HEK293 (cell line): Measurements from ENCODE around the gene SYNPR.
A peak's percentile ranks its signal among the peaks of the same experiment; 100 is the strongest.

Experiments
- CTCF ChIA-PET: fragments of 350-600 bp; formaldehyde crosslinking; extraction: SDS; loops from one replicate; lab custom pipeline; 2021; ENCODE audit warnings: antibody characterized with exemption; lab: Yijun Ruan, JAX
- POLR2A ChIA-PET: fragments of 300-600 bp; formaldehyde crosslinking; extraction: SDS; loops from one replicate; lab custom pipeline; 2020; ENCODE audit warnings: antibody characterized with exemption, inconsistent platforms; lab: Yijun Ruan, JAX
- H3K27ac ChIP-seq: fragments of 200-500 bp; sonication (Bioruptor generic); 2 replicates; pipeline ENCODE4 v1.5.1; 2014; ENCODE audit warnings: low read depth, low read length, control low read depth, inconsistent platforms; ENCODE audit errors: extremely low read depth
- H3K36me3 ChIP-seq, 2 experiments: fragments of 200-500 bp in 1 of 2; sonication (Bioruptor generic) in 1 of 2; 1 replicate in 1 of 2; 2 replicates in 1 of 2; pipeline ENCODE4 v1.5.1; 2014 to 2017; ENCODE audit warnings: inconsistent platforms in 2 of 2, low read length in 2 of 2; ENCODE audit not compliant: control insufficient read depth in 2 of 2, insufficient read depth in 1 of 2
- H3K4me1 ChIP-seq: fragments of 200-500 bp; sonication (Bioruptor generic); 2 replicates; pipeline ENCODE4 v1.5.1; 2014; ENCODE audit warnings: mild to moderate bottlenecking, low read length, inconsistent platforms; ENCODE audit not compliant: control insufficient read depth, insufficient read depth
- H3K4me3 ChIP-seq: 2 replicates; pipeline ENCODE4 v1.5.1; 2011; ENCODE audit warnings: low read depth, mild to moderate bottlenecking, control low read depth, low read length, moderate library complexity
- H3K9me3 ChIP-seq: fragments of 200-500 bp; sonication (Bioruptor generic); 2 replicates; pipeline ENCODE4 v1.5.1; 2014; ENCODE audit warnings: low read depth, low read length, inconsistent platforms; ENCODE audit not compliant: control insufficient read depth, insufficient read depth
- EGR2 ChIP-seq: fragments of 450-650 bp; formaldehyde crosslinking; IDR thresholded peaks from 2 replicates; pipeline ENCODE4 v1.5.1; 2016; ENCODE audit warnings: low read depth, missing biosample characterization, missing genetic modification characterization
- GLI4 ChIP-seq: fragments of 450-650 bp; formaldehyde crosslinking; IDR thresholded peaks from 2 replicates; pipeline ENCODE4 v1.5.1; 2016; ENCODE audit warnings: missing biosample characterization, missing genetic modification characterization
- KLF10 ChIP-seq: fragments of 450-650 bp; IDR thresholded peaks from 2 replicates; pipeline ENCODE4 v1.5.1; 2018; ENCODE audit warnings: missing biosample characterization, mild to moderate bottlenecking, missing genetic modification characterization
- RBAK ChIP-seq: fragments of 450-650 bp; formaldehyde crosslinking; IDR thresholded peaks from 2 replicates; pipeline ENCODE4 v1.5.1; 2016; ENCODE audit warnings: missing biosample characterization, missing genetic modification characterization
- ZBTB21 ChIP-seq: fragments of 450-650 bp; formaldehyde crosslinking; IDR thresholded peaks from 2 replicates; pipeline ENCODE4 v1.5.1; 2017; ENCODE audit warnings: missing biosample characterization, missing genetic modification characterization
- ZNF341 ChIP-seq: fragments of 450-650 bp; formaldehyde crosslinking; IDR thresholded peaks from 2 replicates; pipeline ENCODE4; 2016; ENCODE audit warnings: low read depth, missing biosample characterization, missing genetic modification characterization
- ZNF354C ChIP-seq: fragments of 450-650 bp; formaldehyde crosslinking; IDR thresholded peaks from 2 replicates; pipeline ENCODE4 v1.5.1; 2016; ENCODE audit warnings: missing biosample characterization, missing genetic modification characterization, low read depth, borderline replicate concordance
- TF ChIP-seq, protein P1 (sequence below): fragments of 450-650 bp; formaldehyde crosslinking; IDR thresholded peaks from 2 replicates; pipeline ENCODE4 v1.5.1; 2016; ENCODE audit warnings: missing biosample characterization, missing genetic modification characterization, low read depth
- TF ChIP-seq, protein P2 (sequence below): fragments of 450-650 bp; formaldehyde crosslinking; conservative IDR thresholded peaks from 2 replicates; pipeline ENCODE4 v1.5.1; 2016; ENCODE audit warnings: low read depth, missing biosample characterization, missing genetic modification characterization
- TF ChIP-seq, protein P3 (sequence below): fragments of 450-650 bp; formaldehyde crosslinking; IDR thresholded peaks from 2 replicates; pipeline ENCODE4 v1.5.1; 2017; ENCODE audit warnings: missing biosample characterization, missing genetic modification characterization
- TF ChIP-seq, protein P4 (sequence below): IDR thresholded peaks from 2 replicates; pipeline ENCODE4 v1.6.1; 2011; ENCODE audit warnings: mild to moderate bottlenecking, low read depth, low read length, borderline replicate concordance
- TF ChIP-seq, protein P5 (sequence below): fragments of 450-650 bp; formaldehyde crosslinking; IDR thresholded peaks from 2 replicates; pipeline ENCODE4 v1.5.1; 2016; ENCODE audit warnings: missing biosample characterization, missing genetic modification characterization, borderline replicate concordance
- TF ChIP-seq, protein P6 (sequence below): fragments of 450-650 bp; formaldehyde crosslinking; IDR thresholded peaks from 2 replicates; pipeline ENCODE4 v1.5.1; 2016; ENCODE audit warnings: missing biosample characterization, missing genetic modification characterization

Gene SYNPR

DNA sequence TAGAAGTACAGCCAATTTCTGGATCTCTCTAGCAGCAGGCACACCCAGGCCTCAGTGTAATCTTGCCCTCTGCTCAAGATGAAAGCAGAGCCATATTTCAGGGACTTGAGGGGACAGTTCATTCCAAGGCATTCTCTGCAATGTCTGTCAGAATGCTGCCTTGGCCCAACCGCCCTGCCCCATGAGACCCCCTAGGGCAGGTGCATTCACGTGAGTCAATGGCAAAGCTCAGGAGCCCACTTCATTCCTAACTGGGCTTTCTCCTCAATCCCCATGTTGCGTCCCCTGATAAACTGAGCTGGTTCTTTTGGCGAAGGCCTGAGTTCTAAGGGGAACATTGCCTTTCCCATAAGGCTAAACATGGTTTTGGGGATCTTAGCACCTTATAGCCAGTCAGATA is 383.9 kb downstream of the SYNPR start:
- no peak overlapping the region for H3K27ac ChIP-seq
- TF ChIP-seq, protein P1, sequence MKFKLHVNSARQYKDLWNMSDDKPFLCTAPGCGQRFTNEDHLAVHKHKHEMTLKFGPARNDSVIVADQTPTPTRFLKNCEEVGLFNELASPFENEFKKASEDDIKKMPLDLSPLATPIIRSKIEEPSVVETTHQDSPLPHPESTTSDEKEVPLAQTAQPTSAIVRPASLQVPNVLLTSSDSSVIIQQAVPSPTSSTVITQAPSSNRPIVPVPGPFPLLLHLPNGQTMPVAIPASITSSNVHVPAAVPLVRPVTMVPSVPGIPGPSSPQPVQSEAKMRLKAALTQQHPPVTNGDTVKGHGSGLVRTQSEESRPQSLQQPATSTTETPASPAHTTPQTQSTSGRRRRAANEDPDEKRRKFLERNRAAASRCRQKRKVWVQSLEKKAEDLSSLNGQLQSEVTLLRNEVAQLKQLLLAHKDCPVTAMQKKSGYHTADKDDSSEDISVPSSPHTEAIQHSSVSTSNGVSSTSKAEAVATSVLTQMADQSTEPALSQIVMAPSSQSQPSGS (tag by site-specific recombination), result no peak
- TF ChIP-seq, protein P2, sequence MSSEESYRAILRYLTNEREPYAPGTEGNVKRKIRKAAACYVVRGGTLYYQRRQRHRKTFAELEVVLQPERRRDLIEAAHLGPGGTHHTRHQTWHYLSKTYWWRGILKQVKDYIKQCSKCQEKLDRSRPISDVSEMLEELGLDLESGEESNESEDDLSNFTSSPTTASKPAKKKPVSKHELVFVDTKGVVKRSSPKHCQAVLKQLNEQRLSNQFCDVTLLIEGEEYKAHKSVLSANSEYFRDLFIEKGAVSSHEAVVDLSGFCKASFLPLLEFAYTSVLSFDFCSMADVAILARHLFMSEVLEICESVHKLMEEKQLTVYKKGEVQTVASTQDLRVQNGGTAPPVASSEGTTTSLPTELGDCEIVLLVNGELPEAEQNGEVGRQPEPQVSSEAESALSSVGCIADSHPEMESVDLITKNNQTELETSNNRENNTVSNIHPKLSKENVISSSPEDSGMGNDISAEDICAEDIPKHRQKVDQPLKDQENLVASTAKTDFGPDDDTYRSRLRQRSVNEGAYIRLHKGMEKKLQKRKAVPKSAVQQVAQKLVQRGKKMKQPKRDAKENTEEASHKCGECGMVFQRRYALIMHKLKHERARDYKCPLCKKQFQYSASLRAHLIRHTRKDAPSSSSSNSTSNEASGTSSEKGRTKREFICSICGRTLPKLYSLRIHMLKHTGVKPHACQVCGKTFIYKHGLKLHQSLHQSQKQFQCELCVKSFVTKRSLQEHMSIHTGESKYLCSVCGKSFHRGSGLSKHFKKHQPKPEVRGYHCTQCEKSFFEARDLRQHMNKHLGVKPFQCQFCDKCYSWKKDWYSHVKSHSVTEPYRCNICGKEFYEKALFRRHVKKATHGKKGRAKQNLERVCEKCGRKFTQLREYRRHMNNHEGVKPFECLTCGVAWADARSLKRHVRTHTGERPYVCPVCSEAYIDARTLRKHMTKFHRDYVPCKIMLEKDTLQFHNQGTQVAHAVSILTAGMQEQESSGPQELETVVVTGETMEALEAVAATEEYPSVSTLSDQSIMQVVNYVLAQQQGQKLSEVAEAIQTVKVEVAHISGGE (tag by site-specific recombination), result no peak
- TF ChIP-seq, protein P3, sequence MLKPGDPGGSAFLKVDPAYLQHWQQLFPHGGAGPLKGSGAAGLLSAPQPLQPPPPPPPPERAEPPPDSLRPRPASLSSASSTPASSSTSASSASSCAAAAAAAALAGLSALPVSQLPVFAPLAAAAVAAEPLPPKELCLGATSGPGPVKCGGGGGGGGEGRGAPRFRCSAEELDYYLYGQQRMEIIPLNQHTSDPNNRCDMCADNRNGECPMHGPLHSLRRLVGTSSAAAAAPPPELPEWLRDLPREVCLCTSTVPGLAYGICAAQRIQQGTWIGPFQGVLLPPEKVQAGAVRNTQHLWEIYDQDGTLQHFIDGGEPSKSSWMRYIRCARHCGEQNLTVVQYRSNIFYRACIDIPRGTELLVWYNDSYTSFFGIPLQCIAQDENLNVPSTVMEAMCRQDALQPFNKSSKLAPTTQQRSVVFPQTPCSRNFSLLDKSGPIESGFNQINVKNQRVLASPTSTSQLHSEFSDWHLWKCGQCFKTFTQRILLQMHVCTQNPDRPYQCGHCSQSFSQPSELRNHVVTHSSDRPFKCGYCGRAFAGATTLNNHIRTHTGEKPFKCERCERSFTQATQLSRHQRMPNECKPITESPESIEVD, result no peak
- no peak for TF ChIP-seq ZBTB21 (tag by site-specific recombination)
- no peak for TF ChIP-seq KLF10 (tag by site-specific recombination)
- no peak for TF ChIP-seq RBAK (tag by site-specific recombination)
- TF ChIP-seq, protein P4, sequence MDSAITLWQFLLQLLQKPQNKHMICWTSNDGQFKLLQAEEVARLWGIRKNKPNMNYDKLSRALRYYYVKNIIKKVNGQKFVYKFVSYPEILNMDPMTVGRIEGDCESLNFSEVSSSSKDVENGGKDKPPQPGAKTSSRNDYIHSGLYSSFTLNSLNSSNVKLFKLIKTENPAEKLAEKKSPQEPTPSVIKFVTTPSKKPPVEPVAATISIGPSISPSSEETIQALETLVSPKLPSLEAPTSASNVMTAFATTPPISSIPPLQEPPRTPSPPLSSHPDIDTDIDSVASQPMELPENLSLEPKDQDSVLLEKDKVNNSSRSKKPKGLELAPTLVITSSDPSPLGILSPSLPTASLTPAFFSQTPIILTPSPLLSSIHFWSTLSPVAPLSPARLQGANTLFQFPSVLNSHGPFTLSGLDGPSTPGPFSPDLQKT, result no peak
- TF ChIP-seq ZNF354C, result no peak
- TF ChIP-seq GLI4 (tag by site-specific recombination), result no peak
- no peaks in the 10 kb centered on the region for H3K36me3 ChIP-seq
- no peak overlapping the region for H3K4me3 ChIP-seq
- ChIA-PET CTCF (interaction anchor here (0.6 to 1.3 kb wide), 13 partner anchors 24 to 318 kb away, joined by 3 to 6 read pairs (median 3); no protein-coding TSS in a partner anchor), POLR2A (no interaction called here)
- no peaks in the 10 kb centered on the region for H3K4me1 ChIP-seq
- no peaks in the 10 kb centered on the region for H3K9me3 ChIP-seq

DNA sequence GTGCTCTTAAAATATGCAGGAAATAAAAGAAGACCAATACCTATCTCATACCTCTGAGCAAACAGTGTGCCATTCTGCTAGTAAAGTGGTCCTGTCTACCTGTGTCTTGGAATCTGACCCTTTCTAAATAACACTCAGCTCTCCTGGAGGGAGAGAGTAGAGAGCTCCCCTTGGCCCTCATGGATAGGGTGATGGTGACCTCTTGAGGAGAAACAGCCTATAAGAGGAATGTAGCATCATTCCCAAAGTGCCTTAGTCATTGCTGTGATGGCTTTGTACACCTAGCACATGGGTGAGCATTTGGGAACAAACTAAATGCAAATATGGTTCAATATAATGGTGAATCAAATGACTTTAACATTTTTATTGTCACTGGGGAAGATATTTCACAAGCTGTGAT is 384.4 kb downstream of the SYNPR start:
- Histone ChIP-seq H3K9me3 (no peaks in the 10 kb centered on the region), H3K27ac (no peak overlapping the region), H3K4me3 (no peak overlapping the region), H3K4me1 (no peaks in the 10 kb centered on the region), H3K36me3 (no peaks in the 10 kb centered on the region)
- POLR2A ChIA-PET, result no interaction called here
- TF ChIP-seq EGR2 (no peak), ZNF341 (no peak)
- TF ChIP-seq, protein P5, sequence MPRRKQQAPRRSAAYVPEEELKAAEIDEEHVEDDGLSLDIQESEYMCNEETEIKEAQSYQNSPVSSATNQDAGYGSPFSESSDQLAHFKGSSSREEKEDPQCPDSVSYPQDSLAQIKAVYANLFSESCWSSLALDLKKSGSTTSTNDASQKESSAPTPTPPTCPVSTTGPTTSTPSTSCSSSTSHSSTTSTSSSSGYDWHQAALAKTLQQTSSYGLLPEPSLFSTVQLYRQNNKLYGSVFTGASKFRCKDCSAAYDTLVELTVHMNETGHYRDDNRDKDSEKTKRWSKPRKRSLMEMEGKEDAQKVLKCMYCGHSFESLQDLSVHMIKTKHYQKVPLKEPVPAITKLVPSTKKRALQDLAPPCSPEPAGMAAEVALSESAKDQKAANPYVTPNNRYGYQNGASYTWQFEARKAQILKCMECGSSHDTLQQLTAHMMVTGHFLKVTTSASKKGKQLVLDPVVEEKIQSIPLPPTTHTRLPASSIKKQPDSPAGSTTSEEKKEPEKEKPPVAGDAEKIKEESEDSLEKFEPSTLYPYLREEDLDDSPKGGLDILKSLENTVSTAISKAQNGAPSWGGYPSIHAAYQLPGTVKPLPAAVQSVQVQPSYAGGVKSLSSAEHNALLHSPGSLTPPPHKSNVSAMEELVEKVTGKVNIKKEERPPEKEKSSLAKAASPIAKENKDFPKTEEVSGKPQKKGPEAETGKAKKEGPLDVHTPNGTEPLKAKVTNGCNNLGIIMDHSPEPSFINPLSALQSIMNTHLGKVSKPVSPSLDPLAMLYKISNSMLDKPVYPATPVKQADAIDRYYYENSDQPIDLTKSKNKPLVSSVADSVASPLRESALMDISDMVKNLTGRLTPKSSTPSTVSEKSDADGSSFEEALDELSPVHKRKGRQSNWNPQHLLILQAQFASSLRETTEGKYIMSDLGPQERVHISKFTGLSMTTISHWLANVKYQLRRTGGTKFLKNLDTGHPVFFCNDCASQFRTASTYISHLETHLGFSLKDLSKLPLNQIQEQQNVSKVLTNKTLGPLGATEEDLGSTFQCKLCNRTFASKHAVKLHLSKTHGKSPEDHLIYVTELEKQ (tag by site-specific recombination), result no peak
- TF ChIP-seq, protein P6, sequence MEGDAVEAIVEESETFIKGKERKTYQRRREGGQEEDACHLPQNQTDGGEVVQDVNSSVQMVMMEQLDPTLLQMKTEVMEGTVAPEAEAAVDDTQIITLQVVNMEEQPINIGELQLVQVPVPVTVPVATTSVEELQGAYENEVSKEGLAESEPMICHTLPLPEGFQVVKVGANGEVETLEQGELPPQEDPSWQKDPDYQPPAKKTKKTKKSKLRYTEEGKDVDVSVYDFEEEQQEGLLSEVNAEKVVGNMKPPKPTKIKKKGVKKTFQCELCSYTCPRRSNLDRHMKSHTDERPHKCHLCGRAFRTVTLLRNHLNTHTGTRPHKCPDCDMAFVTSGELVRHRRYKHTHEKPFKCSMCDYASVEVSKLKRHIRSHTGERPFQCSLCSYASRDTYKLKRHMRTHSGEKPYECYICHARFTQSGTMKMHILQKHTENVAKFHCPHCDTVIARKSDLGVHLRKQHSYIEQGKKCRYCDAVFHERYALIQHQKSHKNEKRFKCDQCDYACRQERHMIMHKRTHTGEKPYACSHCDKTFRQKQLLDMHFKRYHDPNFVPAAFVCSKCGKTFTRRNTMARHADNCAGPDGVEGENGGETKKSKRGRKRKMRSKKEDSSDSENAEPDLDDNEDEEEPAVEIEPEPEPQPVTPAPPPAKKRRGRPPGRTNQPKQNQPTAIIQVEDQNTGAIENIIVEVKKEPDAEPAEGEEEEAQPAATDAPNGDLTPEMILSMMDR, result peak; percentile 26; the same call in 1 of the 2 replicates
- CTCF ChIA-PET, result interaction anchor here (0.6 to 1.1 kb wide), 6 partner anchors 25 to 316 kb away, joined by 3 to 4 read pairs (median 3); no protein-coding TSS in a partner anchor
